DOHH2 (cell line): Measurements from ENCODE around the gene PSMD3.

Experiments used
- H3F3A ChIP-seq: fragments of 200-600 bp; sonication (generic), shearing (Covaris generic); 2 replicates; pipeline ENCODE4 v1.6.0; 2016; ENCODE audit warnings: antibody characterized with exemption, mild to moderate bottlenecking; ENCODE audit not compliant: control insufficient read depth, insufficient read depth
- H3K27ac ChIP-seq: fragments of 200-600 bp; sonication (generic); 2 replicates; pipeline ENCODE4 v1.5.1; 2014; ENCODE audit warnings: low read depth, mild to moderate bottlenecking, low read length, moderate library complexity
- H3K27me3 ChIP-seq: fragments of 200-600 bp; sonication (generic); 2 replicates; pipeline ENCODE4 v1.6.1; 2014; ENCODE audit warnings: mild to moderate bottlenecking, low read length, mixed read lengths; ENCODE audit not compliant: control insufficient read depth
- H3K36me3 ChIP-seq: fragments of 200-600 bp; sonication (generic); 2 replicates; pipeline ENCODE4 v1.6.1; 2014; ENCODE audit warnings: mild to moderate bottlenecking, low read length, moderate library complexity, mixed read lengths; ENCODE audit not compliant: control insufficient read depth
- H3K4me1 ChIP-seq: fragments of 200-600 bp; sonication (generic); 2 replicates; pipeline ENCODE4 v1.6.1; 2014; ENCODE audit warnings: mild to moderate bottlenecking, low read length, mixed read lengths; ENCODE audit not compliant: control insufficient read depth
- H3K4me2 ChIP-seq: fragments of 200-600 bp; sonication (generic); 2 replicates; pipeline ENCODE4 v1.6.0; 2014; ENCODE audit warnings: mild to moderate bottlenecking, low read length, moderate library complexity
- H3K4me3 ChIP-seq: fragments of 200-600 bp; sonication (generic); 2 replicates; pipeline ENCODE4 v1.5.1; 2014; ENCODE audit warnings: mild to moderate bottlenecking, low read length, mixed read lengths
- H3K79me2 ChIP-seq: fragments of 200-600 bp; sonication (generic); 2 replicates; pipeline ENCODE4 v1.6.1; 2014; ENCODE audit warnings: mild to moderate bottlenecking, low read length, mixed read lengths; ENCODE audit not compliant: control insufficient read depth
- H3K9me2 ChIP-seq: fragments of 200-600 bp; sonication (generic); replicated peaks from 2 replicates; pipeline ENCODE4 v1.6.1; 2014; ENCODE audit warnings: mild to moderate bottlenecking, low read length, mixed read lengths; ENCODE audit not compliant: control insufficient read depth
- H3K9me3 ChIP-seq: fragments of 200-600 bp; sonication (generic); 2 replicates; pipeline ENCODE4 v1.6.1; 2014; ENCODE audit warnings: antibody characterized with exemption, low read length, mixed read lengths; ENCODE audit not compliant: control insufficient read depth, insufficient read depth
- H4K20me1 ChIP-seq: fragments of 200-600 bp; sonication (generic); 2 replicates; pipeline ENCODE4 v1.6.0; 2014; ENCODE audit warnings: low read depth, mild to moderate bottlenecking, antibody characterized with exemption, low read length, moderate library complexity; ENCODE audit not compliant: control insufficient read depth, insufficient read depth
- CTCF ChIP-seq: fragments of 200-600 bp; sonication (generic); IDR thresholded peaks from one replicate; pipeline ENCODE4 v1.5.1; 2014; ENCODE audit warnings: antibody characterized with exemption, mild to moderate bottlenecking, low read depth, low read length; ENCODE audit not compliant: poor library complexity, severe bottlenecking
- EZH2phosphoT487 ChIP-seq: fragments of 200-600 bp; sonication (generic); IDR thresholded peaks from 2 replicates; pipeline ENCODE4 v1.6.1; 2017; ENCODE audit warnings: borderline replicate concordance, mild to moderate bottlenecking, antibody characterized with exemption, low read length, moderate library complexity, mixed read lengths

PSMD3 gene

DNA sequence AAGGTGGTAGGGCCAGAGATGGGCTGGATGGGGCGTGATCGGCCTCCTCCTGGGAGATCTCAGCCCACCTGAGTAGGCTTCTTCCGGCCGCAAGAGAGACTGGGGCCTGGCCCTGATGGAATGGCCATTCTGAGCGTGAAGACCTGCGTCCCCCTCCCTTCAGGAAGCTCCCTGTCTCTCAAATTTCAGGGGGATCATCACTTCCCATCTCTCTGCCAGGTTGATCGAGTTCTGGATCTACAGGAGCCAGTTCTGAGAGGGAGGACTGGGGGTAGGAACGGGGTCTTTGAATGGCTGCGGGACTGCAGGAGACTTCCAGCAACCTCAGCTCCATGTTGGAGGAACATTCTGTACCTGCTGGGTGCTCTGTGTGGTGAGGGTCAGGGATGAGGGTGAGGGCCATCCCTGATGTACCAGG lies 27.1 kb upstream of the PSMD3 start:
- no peaks in the 10 kb centered on the region for H3K79me2 ChIP-seq
- peak overlapping the region; percentile 98 for H3K4me2 ChIP-seq
- peak overlapping the region; percentile 17; the same call in 1 of the 2 replicates for H3K27ac ChIP-seq
- no peaks in the 10 kb centered on the region for H3K9me2 ChIP-seq
- no peaks in the 10 kb centered on the region for H3K36me3 ChIP-seq
- H3F3A ChIP-seq = peaks cover 4% of the 10 kb centered on the region; the same call in 1 of the 2 replicates
- peaks cover 20% of the 10 kb centered on the region for H3K4me1 ChIP-seq
- TF ChIP-seq CTCF (no peak), EZH2phosphoT487 (no peak)
- H4K20me1 ChIP-seq = no peaks in the 10 kb centered on the region
- H3K27me3 ChIP-seq = peaks cover 5% of the 10 kb centered on the region
- peak overlapping the region; percentile 86 for H3K4me3 ChIP-seq
- H3K9me3 ChIP-seq = no peaks in the 10 kb centered on the region

- H3K4me2 ChIP-seq = no peak overlapping the region
- TF ChIP-seq CTCF = no peak
- no peak for TF ChIP-seq EZH2phosphoT487
- H3K4me3 ChIP-seq = no peak overlapping the region
- no peaks in the 10 kb centered on the region for H4K20me1 ChIP-seq
- peaks cover 5% of the 10 kb centered on the region for H3K27me3 ChIP-seq
- H3K79me2 ChIP-seq = no peaks in the 10 kb centered on the region
- H3K9me2 ChIP-seq = no peaks in the 10 kb centered on the region
- H3K4me1 ChIP-seq = peaks cover 25% of the 10 kb centered on the region
- peaks cover 4% of the 10 kb centered on the region; the same call in 1 of the 2 replicates for H3F3A ChIP-seq
- no peaks in the 10 kb centered on the region for H3K36me3 ChIP-seq
- H3K9me3 ChIP-seq = no peaks in the 10 kb centered on the region
- no peak overlapping the region for H3K27ac ChIP-seq
Measured at GRCh38 chr17:39954876-39955275, 25.7 kb upstream of the PSMD3 start.

GRCh38 chr17:39955726-39956225 lies 24.8 kb upstream of the PSMD3 start:
- peaks cover 25% of the 10 kb centered on the region for H3K4me1 ChIP-seq
- H3K4me3 ChIP-seq = no peak overlapping the region
- no peaks in the 10 kb centered on the region for H3K36me3 ChIP-seq
- H4K20me1 ChIP-seq = no peaks in the 10 kb centered on the region
- H3F3A ChIP-seq = peaks cover 4% of the 10 kb centered on the region; the same call in 1 of the 2 replicates
- H3K79me2 ChIP-seq = no peaks in the 10 kb centered on the region
- H3K9me3 ChIP-seq = no peaks in the 10 kb centered on the region
- no peak overlapping the region for H3K27ac ChIP-seq
- peaks cover 5% of the 10 kb centered on the region for H3K27me3 ChIP-seq
- no peaks in the 10 kb centered on the region for H3K9me2 ChIP-seq
- H3K4me2 ChIP-seq = no peak overlapping the region
- TF ChIP-seq EZH2phosphoT487 (no peak), CTCF (no peak)
